ENCODE data around the gene TEKT5.
"Not testable (repeated sequence)": the region's sequence is repeated elsewhere in the genome, so short reads cannot be mapped to it uniquely, and the experiment has no call there.

TEKT5 gene

DNA sequence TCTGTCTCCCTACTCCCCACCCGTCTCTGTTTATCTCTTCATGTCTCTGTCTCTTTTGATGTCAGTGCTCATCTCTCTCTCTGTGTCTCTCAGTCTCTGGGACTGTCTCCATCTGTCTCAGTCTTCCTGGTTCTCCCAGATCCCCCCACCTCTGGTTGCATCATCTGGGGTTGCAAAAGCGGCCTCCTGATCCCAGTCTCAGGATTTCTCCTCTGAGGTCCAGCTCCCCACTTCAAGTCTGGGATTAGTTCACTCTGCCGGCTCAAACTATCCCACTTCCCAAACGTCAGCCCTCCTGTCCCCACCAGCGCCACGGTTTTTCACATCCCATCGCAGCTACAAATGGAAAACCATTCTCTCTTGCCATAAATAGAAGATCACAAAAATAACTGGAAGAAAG lies 9.0 kb downstream of the TEKT5 start:
- no peak for DNase-seq (ENCODE audit: low read depth in 4 of 4, low spot score in 1 of 4)

DNA sequence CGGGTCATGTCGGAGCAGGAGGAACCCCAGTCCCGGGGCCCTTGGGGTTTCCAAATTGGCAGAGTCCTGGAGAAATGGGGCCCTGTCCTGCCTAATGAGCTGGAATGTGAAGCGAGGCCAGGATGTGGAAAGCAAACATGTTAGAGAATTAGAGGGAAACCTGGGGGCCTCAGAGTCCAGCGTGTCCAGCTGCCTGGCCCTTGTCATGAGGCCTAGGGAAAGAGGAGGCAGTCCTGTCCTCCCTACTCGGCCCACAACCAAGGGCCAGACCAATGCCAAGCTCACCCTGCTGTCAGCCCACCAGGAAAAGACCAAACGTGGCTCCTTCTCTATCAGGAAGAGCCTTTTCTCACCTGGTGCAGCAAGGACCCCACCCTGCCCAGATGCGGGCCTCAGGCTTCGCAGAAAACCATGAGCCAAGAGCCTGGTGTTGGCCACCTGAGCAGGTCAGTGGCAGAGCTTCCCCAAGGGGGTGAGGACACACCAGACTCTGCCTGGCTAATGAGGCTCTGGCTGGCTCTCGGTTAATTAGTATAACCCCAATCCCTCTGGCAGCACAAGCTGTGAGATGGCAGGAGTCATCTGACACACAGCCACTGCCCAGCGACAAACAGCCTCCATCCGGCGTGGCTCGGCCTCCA lies 10.1 kb downstream of the TEKT5 start:
- no peak for DNase-seq (ENCODE audit: low read depth in 4 of 4, low spot score in 1 of 4)

DNA sequence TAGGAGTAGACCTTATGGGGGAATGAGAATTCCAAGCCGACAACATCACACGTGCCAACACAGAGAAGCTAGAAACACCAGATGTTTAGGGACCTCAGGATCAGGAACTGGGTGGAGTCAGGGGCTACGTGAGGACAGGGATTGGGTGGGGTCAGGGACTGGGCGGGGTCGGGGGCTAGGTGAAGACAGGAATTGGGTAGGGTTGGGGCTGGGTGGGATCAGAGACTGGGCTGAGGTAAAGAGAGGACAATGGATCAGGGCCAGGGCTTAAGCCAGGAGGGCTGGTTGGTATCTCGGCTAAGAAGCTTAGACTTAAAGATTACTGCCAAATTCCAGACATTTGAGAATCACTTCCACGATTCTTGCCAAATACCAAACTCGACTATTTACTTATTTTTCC lies 11.6 kb downstream of the TEKT5 start:
- DNase-seq (ENCODE audit: low read depth in 4 of 4, low spot score in 1 of 4): no peak

DNA sequence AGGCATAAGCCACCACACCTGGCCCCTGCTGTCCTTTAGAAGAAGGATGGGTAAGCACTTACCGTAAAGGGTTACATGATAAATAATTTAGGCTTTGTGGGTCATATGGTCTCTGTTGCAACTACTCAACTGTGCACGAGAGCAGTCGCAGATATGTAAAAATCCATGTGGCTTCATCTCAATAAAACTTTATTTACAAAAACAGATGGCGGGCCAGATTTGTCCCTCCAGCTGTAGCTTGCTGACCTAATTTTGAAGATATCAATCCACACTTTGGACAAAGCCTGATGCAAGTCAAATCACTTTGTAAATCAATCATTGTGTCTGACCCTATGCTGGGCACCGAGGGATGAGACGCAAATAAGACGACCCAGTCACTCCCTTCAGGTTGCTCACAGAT lies 12.1 kb downstream of the TEKT5 start:
- no peak for DNase-seq (ENCODE audit: low read depth in 4 of 4, low spot score in 1 of 4)

DNA sequence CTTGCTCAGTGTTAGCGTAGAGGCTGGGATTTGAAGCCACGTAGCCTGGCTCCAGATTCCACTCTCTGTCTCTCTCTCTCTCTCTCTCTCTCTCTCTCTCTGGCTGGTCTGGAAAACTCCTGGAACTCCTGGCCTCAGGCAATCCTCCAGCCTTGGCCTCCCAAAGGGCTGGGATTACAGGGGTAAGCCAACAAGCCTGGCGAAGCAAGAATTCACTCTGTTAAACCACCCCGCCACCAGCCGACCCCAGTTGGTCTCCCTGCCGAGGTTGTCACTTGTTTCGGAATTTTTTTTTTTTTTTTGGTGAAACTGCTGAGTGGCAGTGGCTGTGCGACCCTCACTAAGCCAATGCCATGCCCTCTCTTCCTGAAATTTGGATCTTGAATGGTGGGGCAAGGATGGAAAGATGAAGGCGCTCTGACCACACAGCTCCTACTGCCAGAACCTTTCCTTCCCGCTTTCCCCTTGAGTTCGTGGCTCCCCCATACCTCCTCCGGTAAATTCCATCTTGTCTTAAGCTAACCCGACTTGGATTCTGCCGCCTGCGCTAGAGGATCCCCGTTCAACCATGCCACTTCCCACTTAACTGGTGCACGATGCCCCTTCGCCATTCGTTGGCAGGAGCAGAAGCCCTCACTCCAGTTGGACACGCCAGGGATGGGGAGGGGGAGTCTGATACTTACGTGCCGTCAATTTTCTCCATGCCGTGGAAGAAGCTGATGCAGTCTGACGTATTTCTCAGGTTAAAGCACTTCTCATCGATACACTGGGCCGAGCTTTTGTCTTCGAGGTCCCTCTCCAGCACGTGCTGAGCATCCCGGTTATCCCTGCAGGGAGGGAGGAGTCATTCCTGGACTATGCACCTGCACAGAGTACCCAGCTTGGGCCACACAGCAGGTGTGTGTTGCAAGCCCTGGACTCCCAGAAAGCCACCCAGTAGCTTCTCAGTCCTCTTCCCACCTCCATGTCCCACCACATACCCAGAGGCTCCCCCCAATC lies 13.1 kb downstream of the TEKT5 start:
- DNase-seq (ENCODE audit: low read depth in 4 of 4, low spot score in 1 of 4): no peak

DNA sequence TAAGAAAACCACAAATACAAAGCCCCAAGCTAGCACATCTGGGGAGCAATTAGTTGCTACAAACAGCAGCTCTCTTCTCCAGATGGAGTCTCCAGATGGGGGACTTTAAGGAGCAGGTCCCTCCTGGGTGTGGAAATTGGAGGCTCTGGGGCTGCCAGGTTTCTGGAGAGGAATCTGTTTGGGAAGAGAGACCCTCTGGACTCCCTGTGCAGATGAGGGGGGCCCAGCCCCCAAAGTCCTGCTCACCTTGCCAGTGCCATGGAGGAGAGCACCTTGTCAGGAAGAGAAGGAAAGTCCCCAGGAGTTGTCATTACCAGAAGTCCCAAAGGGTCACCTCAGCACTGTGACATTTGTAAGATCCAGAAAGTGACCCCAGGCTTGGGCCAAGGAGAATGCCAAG lies 14.8 kb downstream of the TEKT5 start:
- DNase-seq (ENCODE audit: low read depth in 4 of 4, low spot score in 1 of 4): no peak

DNA sequence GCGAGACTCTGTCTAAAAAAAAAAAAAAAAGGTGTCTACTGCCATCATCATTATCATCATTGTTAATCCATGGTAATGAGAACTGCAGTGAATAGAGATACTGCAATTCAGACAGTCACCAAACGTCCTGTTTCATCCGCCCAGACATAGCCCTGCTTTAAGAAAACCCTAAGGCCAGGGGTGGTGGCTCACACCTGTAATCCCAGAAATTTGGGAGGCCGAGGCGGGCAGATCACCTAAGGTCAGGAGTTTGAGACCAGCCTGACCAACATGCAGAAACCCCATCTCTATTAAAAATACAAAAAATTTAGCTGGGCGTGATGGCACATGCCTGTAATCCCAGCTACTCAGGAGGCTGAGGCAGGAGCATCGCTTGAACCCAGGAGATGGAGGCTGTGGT lies 15.3 kb downstream of the TEKT5 start:
- DNase-seq (ENCODE audit: low read depth in 4 of 4, low spot score in 1 of 4): not testable (repeated sequence)

DNA sequence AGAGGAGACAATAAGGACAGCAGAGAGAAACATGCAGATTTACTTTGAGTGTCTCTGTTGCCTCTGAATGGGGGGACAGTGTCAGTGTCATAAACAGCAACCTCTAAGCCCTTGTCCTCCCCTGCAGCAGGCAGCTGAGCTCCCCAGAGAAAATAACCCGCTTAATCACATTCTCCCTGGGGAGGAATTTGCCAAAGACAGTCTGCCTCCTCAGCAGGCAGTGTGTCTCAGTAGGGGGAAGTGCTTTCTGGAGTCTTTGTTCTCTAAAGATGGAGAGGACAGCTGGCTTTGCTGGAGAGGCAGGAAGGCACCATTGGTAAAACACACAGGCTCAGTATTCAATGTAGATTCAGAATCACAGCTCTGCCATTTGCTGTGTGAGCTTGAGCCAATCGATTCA lies 16.1 kb downstream of the TEKT5 start:
- DNase-seq (ENCODE audit: low read depth in 4 of 4, low spot score in 1 of 4): no peak

DNA sequence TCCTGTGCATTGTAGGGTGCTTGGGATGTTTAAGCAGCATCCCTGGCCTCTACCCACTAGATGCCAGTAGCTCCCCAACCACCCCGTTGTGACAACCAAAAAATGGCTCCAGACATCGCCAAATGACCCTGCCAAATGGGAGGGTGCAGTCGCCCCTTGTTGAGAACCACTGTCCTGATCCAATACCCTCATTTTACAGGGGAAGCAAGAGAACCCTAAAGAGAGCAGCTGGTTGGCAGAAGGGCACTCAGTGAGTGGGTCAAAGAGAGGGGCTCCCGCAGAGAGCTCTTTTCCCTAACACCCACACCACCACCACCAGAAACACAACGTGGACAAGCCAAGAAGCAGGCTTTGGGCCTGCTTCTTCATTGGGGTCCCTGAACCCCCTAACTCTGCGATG lies 18.4 kb downstream of the TEKT5 start:
- DNase-seq (ENCODE audit: low read depth in 4 of 4, low spot score in 1 of 4): no peak

DNA sequence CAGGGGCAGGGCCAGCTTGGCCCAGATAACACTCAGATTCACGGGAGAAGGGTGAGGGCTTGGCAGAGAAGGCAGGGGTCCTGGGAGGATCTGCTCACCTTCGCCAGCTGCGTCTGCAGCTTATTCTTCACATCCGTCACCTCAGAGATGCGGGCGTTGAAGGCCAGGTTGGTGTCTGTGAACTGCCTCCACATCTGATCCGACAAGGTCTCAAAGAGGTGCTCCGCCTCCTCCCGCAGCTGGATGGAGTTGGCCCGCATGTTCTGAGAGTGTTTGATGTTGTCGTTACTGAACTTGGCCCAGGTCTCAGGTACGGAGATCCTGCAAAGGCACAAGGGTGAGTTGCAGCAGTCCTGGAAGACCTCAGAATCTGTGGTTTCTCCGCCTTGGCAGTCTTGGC lies 18.9 kb downstream of the TEKT5 start:
- DNase-seq (ENCODE audit: low read depth in 4 of 4, low spot score in 1 of 4): no peak

DNA sequence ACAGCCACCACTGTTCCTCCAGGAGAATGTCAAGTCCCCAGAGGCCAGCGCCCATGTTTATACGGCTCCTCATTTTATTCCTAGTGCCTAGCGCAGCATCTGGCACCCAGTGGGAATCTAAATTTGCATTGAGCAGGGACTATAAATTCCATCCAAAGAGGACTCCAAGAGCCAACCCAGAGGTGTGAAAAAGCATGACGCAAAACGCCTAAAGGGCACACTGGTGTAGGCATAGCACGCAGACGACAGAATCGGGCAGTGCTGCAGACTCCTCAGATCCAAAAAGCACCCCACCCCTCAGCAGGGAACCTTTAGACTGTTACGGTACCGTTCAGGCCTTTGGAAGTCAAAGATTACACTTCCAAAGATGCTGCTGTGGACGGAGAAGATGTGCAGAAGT lies 19.5 kb downstream of the TEKT5 start:
- no peak for DNase-seq (ENCODE audit: low read depth in 4 of 4, low spot score in 1 of 4)

DNA sequence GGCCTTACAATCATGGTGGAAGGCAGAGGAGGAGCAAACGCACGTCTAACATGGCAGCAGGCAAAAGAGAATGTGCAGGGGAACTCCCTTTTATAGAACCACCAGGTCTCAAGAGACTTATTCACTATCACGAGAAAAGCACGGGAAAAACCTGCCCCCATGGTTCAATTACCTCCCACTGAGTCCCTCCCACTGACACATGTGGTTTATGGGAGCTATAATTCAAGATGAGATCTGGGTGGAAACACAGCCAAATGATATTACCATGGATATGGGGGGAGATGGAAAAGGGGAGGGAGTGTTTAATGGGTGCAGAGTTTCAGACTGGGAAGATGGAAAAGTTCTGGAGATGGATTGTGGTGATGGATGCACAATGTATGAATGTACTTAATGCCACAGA lies 23.0 kb downstream of the TEKT5 start:
- DNase-seq (ENCODE audit: low read depth in 4 of 4, low spot score in 1 of 4): no peak

DNA sequence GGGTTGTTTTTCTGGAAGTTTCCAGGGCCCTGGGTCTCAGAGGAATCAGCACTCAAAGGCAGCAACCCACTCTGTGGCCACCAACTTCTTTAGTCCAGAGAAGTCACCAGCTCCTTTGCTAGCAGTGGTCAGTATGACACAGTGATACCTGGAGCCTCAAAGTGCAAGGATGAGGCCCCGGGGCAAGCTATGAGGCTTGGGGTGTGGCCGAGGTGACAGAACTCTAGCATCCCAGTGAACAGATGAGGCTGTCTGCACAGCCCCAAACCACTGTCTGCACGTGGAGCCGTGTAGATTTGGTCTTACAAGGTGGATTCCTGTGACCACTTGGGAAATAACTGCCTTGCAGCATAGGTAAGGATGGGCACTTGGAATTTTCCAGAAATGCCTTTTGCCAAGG lies 24.9 kb downstream of the TEKT5 start:
- DNase-seq (ENCODE audit: low read depth in 4 of 4, low spot score in 1 of 4): no peak

DNA sequence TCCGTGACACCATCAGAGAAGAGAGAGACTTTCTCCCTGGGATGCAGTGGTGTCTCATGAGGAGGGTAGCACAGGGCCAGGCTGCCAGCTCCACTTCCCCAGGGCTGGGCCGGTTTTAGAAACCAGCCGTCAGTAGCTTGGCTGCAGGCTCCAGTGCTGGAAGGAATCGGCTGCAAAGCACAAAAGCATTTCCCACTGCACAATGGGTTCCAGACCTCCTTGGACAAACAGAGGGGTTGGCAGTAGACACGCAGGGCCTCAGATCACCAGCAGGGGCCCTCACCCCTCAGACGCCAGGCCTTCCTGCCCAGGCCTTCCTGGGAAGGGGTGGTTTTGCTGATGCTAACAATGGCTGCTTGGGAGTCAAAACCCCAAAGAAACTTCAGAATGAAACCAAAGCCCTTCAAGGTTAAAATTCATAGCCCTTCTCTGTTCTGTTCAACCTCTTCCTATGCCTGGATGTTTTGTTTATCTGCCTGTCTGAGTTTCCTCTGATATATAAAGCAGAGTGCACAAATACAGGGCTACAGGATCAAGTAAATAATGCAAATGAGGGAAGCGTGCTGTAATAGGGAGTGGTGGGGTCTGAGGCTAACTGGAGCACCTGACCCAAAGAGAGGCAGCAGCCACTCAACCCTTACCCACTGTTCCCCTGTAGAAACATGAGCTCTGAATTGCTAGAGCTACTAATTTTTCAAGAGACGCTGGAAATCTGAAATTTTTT lies 26.2 kb downstream of the TEKT5 start:
- DNase-seq (ENCODE audit: low read depth in 4 of 4, low spot score in 1 of 4): no peak

DNA sequence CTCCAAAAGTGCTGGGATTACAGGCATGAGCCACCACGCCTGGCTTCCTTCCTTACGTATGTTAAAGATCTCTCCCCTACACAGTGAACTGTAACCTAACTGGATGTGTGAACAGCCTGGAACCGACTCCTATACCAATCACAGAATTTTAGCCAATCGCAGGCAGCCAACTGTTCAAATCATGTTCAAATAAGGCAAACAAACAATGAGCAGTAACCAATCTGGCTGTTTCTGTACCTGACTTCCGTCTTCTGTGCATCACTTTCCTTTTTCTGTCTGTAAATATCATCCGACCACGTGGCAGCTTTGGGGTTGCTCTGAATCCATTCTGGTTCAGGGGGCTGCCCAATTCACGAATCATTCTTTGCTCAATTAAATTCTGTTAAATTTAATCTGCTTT lies 27.5 kb downstream of the TEKT5 start:
- DNase-seq (ENCODE audit: low read depth in 4 of 4, low spot score in 1 of 4): no peak

DNA sequence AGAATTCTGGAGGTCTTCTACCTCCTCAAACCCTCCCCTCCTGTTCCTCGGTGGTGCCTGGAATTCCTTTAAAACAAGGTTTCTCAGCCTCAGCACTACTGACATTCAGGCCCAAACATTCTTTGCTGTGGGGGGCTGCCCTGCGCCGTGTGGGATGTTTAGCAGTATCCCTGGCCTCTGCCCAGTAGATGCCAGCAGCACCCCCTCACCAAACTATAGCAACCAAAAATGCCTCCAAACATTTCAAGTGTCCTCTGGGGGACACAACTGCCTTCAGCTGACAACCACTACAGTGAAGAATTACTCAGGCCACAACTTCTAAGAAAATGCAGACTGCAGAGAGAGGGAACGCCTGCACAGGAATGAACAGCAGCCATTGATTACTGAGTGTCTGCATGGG lies 28.4 kb downstream of the TEKT5 start:
- DNase-seq (ENCODE audit: low read depth in 4 of 4, low spot score in 1 of 4): no peak

DNA sequence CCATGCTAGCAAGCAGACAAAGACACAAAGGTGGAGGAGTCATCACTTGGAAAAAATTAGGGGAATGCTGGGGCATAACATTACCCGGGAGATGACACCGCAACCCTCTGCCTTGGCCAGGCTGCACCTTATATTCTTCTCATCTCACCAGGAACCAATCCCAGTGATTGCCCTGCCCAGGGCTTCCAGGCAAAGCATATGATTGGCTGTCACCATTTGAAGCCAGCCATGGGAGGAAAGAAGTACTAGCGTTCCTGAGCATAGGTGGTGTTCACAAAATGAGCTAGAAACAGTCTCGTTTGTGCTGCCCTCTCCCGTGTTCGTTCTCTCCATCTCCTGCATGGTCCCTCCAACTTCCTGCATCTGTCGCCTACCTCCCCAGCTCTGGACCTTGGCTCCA lies 29.6 kb downstream of the TEKT5 start:
- no peak for DNase-seq (ENCODE audit: low read depth in 4 of 4, low spot score in 1 of 4)

DNA sequence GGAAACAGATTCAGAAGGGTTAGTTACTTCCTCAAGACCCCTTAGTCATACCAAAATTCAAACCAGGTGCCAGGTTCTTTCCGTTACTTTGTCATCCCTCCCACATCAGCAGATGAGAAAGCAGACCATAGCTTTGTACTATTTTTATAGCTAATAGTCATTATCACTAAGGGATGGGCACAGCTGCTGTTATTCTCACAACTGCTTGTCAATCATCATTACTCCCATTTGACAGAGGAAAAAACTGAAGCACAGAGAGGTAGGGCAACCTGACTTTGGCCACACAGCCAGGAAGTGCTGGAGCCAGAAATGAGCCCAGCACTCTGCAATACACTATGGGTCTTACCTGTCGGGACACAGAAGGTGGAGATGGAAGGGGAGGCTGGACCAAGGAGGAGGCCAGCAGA lies 30.0 kb downstream of the TEKT5 start:
- DNase-seq (ENCODE audit: low read depth in 4 of 4, low spot score in 1 of 4): no peak

DNA sequence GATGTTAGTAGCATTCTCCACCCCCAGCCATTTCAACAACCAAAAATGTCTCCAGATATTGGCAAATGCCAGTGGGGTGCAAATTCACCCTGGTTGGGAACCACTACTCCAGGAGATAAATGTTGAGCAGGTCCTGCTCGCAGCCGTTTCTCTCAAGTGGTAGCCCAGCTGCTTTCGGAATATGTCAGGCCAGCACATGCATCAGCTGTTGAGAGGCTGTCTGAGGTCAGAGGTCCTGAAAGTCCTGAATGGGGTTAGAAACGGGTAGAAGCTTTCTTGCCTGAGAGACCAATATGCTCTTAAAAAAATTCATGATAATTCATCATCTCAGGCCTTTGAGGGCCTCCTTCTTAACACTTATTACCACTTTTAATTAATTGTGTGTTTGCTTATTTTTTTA lies 31.0 kb downstream of the TEKT5 start:
- DNase-seq (ENCODE audit: low read depth in 4 of 4, low spot score in 1 of 4): no peak

DNA sequence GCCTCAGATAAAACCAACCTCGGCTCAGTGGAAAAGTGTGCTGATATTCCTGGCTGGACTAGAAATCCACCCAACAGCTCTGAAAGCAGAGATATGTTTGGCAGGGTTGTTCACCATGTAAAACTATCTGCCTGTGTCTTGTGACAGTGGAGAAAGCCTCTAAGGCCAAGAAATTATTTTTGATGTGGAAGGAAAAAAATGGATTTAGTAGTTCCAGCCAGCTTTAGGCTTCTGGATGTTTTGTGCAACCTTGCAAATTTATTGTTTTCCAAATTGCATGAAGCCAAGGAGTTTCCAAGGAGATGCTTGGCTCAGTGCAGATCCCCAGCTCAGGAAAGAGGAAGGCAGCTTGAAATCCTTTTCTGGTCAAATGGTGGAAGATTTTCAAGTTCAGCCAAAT lies 31.6 kb downstream of the TEKT5 start:
- no peak for DNase-seq (ENCODE audit: low read depth in 4 of 4, low spot score in 1 of 4)

DNA sequence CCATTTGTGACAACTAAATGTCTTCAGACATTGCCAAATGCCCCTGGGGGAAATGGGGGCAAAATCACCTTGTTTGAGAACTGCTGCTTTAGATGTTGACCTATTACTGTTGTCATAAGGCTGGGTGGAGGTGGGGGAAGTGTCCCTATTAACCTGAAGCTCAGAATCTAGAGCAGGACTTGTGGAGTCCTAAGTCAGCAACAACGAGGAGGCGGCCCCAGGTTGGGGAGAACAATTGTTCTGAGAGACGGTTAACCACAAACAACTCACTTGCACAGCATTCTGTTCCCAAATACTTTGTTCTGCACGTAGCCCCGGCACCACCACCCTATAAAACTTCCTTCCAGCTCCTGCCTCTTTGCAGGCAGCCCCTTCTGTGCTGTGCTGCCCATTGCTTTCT lies 32.5 kb downstream of the TEKT5 start:
- DNase-seq (ENCODE audit: low read depth in 4 of 4, low spot score in 1 of 4): no peak

DNA sequence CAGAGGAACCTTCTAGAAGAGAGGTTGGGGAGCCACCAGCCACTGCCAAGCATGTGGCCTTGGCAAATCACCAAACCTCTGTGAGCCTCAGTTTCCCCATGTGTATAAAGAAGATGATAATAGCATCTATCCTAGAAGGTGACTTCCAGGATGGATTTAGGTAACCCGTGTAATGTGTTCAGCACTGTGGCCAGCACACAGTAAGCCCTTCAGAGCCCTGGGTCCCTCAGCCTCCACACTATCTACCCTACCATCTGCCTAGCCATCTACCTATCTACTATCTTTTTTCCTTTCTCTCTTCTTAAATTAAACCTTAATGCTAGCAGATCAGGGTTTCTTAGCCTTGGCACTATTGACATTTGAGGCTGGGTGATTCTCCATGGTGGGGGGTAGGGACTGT lies 33.0 kb downstream of the TEKT5 start:
- DNase-seq (ENCODE audit: low read depth in 4 of 4, low spot score in 1 of 4): no peak
